Central memory CD8-positive, alpha-beta T cell (primary cell): Measurements from ENCODE around the gene PRKAA1.
"Not testable (repeated sequence)": the region's sequence is repeated elsewhere in the genome, so short reads cannot be mapped to it uniquely, and the experiment has no call there.

Source experiments
- ATAC-seq: fragments of 150-1000 bp; cut with Tn5 transposase; replicated peaks from 2 replicates; pipeline ENCODE4 v1.10.0; 2022; ENCODE audit warnings: mild to moderate bottlenecking, moderate FRiP score, moderate number of reproducible peaks; ENCODE audit not compliant: poor library complexity, severe bottlenecking; ENCODE audit errors: extremely low read depth
- DNase-seq, 2 donors: peaks; one replicate each; pipeline ENCODE4 v3.0.0; 2021; ENCODE audit warnings: low spot score in 2 of 2
- H3K27ac Mint-ChIP-seq: one replicate; pipeline ENCODE4 v1.8.0; 2022; ENCODE audit warnings: low read depth, mild to moderate bottlenecking, moderate library complexity, mixed read lengths
- H3K27me3 Mint-ChIP-seq: one replicate; pipeline ENCODE4 v1.8.0; 2022; ENCODE audit warnings: mixed read lengths
- H3K36me3 Mint-ChIP-seq: one replicate; pipeline ENCODE4 v1.8.0; 2022; ENCODE audit warnings: mild to moderate bottlenecking, moderate library complexity, mixed read lengths; ENCODE audit not compliant: insufficient read depth
- H3K4me1 Mint-ChIP-seq: one replicate; pipeline ENCODE4 v1.8.0; 2022; ENCODE audit warnings: mixed read lengths
- H3K4me3 Mint-ChIP-seq: one replicate; pipeline ENCODE4 v1.8.0; 2022; ENCODE audit warnings: mild to moderate bottlenecking, moderate library complexity, mixed read lengths
- H3K9me3 Mint-ChIP-seq: one replicate; pipeline ENCODE4 v1.8.0; 2022; ENCODE audit warnings: mixed read lengths

Gene PRKAA1

GRCh38 chr5:40733879-40734563 lies 64.2 kb downstream of the PRKAA1 start:
- no peak for ATAC-seq
- Mint-ChIP-seq H3K4me1 (peaks cover 32% of the 10 kb centered on the region), H3K4me3 (no peak overlapping the region), H3K27me3 (no peaks in the 10 kb centered on the region), H3K36me3 (peaks cover 2% of the 10 kb centered on the region), H3K27ac (no peak overlapping the region), H3K9me3 (no peaks in the 10 kb centered on the region)
- no peak for DNase-seq

GRCh38 chr5:40733434-40733833 lies 64.7 kb downstream of the PRKAA1 start:
- Mint-ChIP-seq H3K36me3 (peaks cover 4% of the 10 kb centered on the region), H3K27me3 (no peaks in the 10 kb centered on the region), H3K4me1 (peaks cover 32% of the 10 kb centered on the region), H3K9me3 (no peaks in the 10 kb centered on the region), H3K27ac (no peak overlapping the region), H3K4me3 (no peak overlapping the region)
- ATAC-seq (no peak), DNase-seq (no peak)

- DNase-seq, H3K4me1 Mint-ChIP-seq, H3K27me3 Mint-ChIP-seq, ATAC-seq, H3K27ac Mint-ChIP-seq, H3K9me3 Mint-ChIP-seq, H3K4me3 Mint-ChIP-seq: not testable (repeated sequence)
- peaks cover 23% of the 10 kb centered on the region for H3K36me3 Mint-ChIP-seq
Measured at GRCh38 chr5:40722497-40722911, 75.7 kb downstream of the PRKAA1 start.

DNA sequence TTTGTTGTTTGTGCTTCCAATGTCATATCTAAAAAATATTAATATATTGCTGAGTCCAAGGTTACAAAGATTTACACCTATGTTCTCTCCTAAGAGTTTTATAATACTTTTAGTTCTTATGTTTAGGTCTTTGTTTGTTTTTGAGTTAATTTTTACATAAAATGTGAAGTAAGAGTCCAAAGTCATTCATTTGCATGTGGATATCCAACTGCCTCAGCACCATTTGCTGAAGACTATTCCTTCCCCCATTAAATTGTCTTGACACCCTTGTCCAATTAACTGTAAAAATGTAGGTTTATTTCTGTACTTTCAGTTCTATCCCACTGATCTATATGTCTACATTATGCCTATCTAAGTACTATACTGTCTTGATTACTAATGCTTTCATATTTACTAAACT lies 78.1 kb downstream of the PRKAA1 start:
- ATAC-seq (no peak), DNase-seq (no peak)
- no peak overlapping the region for H3K4me3 Mint-ChIP-seq
- no peaks in the 10 kb centered on the region for H3K27me3 Mint-ChIP-seq
- peaks cover 7% of the 10 kb centered on the region for H3K4me1 Mint-ChIP-seq
- H3K27ac Mint-ChIP-seq: no peak overlapping the region
- H3K36me3 Mint-ChIP-seq: peaks cover 24% of the 10 kb centered on the region
- no peaks in the 10 kb centered on the region for H3K9me3 Mint-ChIP-seq

GRCh38 chr5:40717281-40717680 lies 80.9 kb downstream of the PRKAA1 start:
- ATAC-seq (no peak), DNase-seq (no peak)
- Mint-ChIP-seq H3K4me1 (peaks cover 7% of the 10 kb centered on the region), H3K9me3 (no peaks in the 10 kb centered on the region), H3K4me3 (no peak overlapping the region), H3K27ac (no peak overlapping the region), H3K36me3 (peaks cover 21% of the 10 kb centered on the region), H3K27me3 (no peaks in the 10 kb centered on the region)

GRCh38 chr5:40716590-40716989 lies 81.6 kb downstream of the PRKAA1 start:
- Mint-ChIP-seq H3K36me3 (peaks cover 21% of the 10 kb centered on the region), H3K4me3 (no peak overlapping the region), H3K27ac (no peak overlapping the region), H3K9me3 (no peaks in the 10 kb centered on the region), H3K27me3 (no peaks in the 10 kb centered on the region), H3K4me1 (peaks cover 7% of the 10 kb centered on the region)
- no peak for ATAC-seq
- no peak for DNase-seq

GRCh38 chr5:40716000-40716399 lies 82.2 kb downstream of the PRKAA1 start:
- Mint-ChIP-seq H3K27me3 (no peaks in the 10 kb centered on the region), H3K36me3 (peaks cover 19% of the 10 kb centered on the region), H3K9me3 (no peaks in the 10 kb centered on the region), H3K27ac (no peak overlapping the region), H3K4me3 (no peak overlapping the region), H3K4me1 (peaks cover 7% of the 10 kb centered on the region)
- ATAC-seq (no peak), DNase-seq (no peak)

DNA sequence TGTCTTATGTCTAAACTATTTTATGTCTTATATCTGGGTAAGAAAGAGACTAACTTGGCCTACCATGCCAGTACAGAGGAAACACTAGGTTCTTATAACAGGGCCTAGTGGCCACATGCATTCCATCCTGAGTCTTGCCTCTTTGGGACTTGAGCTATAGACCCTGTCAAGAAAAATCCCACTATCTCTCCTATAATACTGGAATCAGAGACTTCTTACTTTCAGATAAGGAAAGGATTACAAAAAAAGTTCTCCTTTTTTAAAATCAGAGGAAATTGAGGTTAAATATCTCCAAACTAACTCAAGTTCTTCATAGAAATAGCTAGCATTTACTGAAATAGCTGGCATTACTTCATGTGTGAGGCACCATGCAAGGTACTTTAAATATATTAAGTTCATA lies 84.2 kb downstream of the PRKAA1 start:
- no peak for DNase-seq
- no peak overlapping the region for H3K4me3 Mint-ChIP-seq
- H3K27me3 Mint-ChIP-seq: no peaks in the 10 kb centered on the region
- no peak overlapping the region for H3K27ac Mint-ChIP-seq
- peaks cover 13% of the 10 kb centered on the region for H3K36me3 Mint-ChIP-seq
- H3K9me3 Mint-ChIP-seq: no peaks in the 10 kb centered on the region
- peaks cover 7% of the 10 kb centered on the region for H3K4me1 Mint-ChIP-seq
- no peak for ATAC-seq

DNA sequence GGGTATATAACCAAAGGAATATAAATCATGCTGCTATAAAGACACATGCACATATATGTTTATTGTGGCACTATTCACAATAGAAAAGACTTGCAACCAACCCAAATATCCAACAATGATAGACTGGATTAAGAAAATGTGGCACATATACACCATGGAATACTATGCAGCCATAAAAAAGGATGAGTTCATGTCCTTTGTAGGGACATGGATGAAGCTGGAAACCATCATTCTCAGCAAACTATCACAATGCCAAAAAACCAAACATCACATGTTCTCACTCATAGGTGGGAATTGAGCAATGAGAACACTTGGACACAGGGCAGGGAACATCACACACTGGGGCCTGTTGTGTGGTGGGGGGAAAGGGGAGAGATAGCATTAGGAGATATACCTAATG lies 87.6 kb downstream of the PRKAA1 start:
- H3K27ac Mint-ChIP-seq, H3K27me3 Mint-ChIP-seq, H3K9me3 Mint-ChIP-seq, H3K36me3 Mint-ChIP-seq, ATAC-seq, H3K4me3 Mint-ChIP-seq, DNase-seq: not testable (repeated sequence)
- H3K4me1 Mint-ChIP-seq: peaks cover 12% of the 10 kb centered on the region
